Activated naive CD8-positive, alpha-beta T cell treated with anti-CD3 and anti-CD28 coated beads, Interleukin-2, amount 10 ng/mL, durations not matched to agents 7 days and 5 days (primary cell): ENCODE data around the gene SEPHS2. TPM values are rescaled to one million over a fixed set of nuclear protein-coding genes. Genes with fewer than 3 reads are reported as not detected.
"Not testable (repeated sequence)": the region's sequence is repeated elsewhere in the genome, so short reads cannot be mapped to it uniquely, and the experiment has no call there.

ENCODE experiments used
- ATAC-seq: fragments of 150-1000 bp; cut with Tn5 transposase; one replicate; pipeline ENCODE4 v1.10.0; 2021; ENCODE audit warnings: low read depth, moderate library complexity
- POLR2A ChIA-PET: fragments of 350-600 bp; sonication (Branson Sonifier 250); formaldehyde crosslinking; loops from one replicate; lab custom pipeline; 2021; ENCODE audit warnings: antibody characterized with exemption; lab: Charles Lee
- DNase-seq: peaks from one replicate; pipeline ENCODE4 v3.0.0; 2021
- H3K27ac Mint-ChIP-seq: one replicate; pipeline ENCODE4 v1.8.0; 2022; ENCODE audit warnings: mild to moderate bottlenecking, mixed read lengths
- H3K27me3 Mint-ChIP-seq: one replicate; pipeline ENCODE4 v1.8.0; 2022; ENCODE audit warnings: mild to moderate bottlenecking, moderate library complexity, mixed read lengths
- H3K36me3 Mint-ChIP-seq: one replicate; pipeline ENCODE4 v1.8.0; 2021; ENCODE audit warnings: mild to moderate bottlenecking, mixed read lengths
- H3K4me1 Mint-ChIP-seq: one replicate; pipeline ENCODE4 v1.8.0; 2021; ENCODE audit warnings: mixed read lengths
- H3K4me3 Mint-ChIP-seq: one replicate; pipeline ENCODE4 v1.8.0; 2022; ENCODE audit warnings: mild to moderate bottlenecking, moderate library complexity, mixed read lengths
- H3K9me3 Mint-ChIP-seq: one replicate; pipeline ENCODE4 v1.8.0; 2021; ENCODE audit warnings: mixed read lengths
- total RNA-seq, 2 experiments: library from RNA; stranded (reverse); gene quantifications; one replicate each; pipeline ENCODE4 v1.2.3, GENCODE V29; 2021

The SEPHS2 gene
- total RNA-seq, 2 experiments from 2014 or later, result 59.4 to 59.8 TPM

DNA sequence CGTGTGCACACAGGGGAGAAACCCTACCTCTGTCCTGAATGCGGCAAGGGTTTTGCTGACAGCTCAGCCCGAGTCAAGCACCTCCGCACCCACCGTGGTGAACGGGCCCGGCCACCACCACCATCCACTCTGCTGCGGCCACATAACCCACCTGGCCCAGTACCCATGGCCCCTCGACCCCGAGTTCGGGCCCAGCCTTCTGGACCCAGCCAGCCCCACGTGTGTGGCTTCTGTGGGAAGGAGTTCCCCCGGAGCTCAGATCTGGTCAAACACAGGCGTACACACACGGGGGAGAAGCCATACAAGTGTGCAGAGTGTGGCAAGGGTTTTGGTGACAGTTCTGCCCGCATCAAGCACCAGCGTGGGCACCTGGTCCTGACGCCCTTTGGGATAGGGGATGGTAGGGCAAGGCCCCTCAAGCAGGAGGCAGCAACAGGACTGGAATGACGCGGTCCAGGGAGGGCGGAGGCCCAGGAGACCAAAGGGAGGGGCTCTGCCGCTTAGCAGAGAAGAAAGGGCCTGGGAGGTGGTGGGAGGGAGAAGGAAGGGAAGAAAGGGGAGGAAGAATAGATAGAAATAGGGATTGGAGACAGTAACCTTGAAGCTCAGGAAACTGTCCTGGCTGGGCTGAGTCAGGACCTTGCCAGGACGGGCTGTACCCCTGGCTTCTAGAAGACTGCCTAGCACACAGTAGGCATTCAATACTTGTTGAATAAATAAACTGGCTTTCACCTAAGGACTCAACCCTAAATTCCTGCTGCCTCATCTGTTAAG is 46.8 kb downstream of the SEPHS2 start:
- Mint-ChIP-seq H3K36me3 (peaks cover 10% of the 10 kb centered on the region), H3K27me3 (peaks cover 4% of the 10 kb centered on the region), H3K9me3 (no peaks in the 10 kb centered on the region), H3K27ac (peak overlapping the region; percentile 11), H3K4me3 (peak overlapping the region; percentile 62), H3K4me1 (peaks cover 38% of the 10 kb centered on the region)
- ATAC-seq, result no peak
- POLR2A ChIA-PET, result interaction anchor here (2.2 to 4.2 kb wide), 2 partner anchors 17 to 18 kb away, joined by 8 to 74 read pairs; partner anchors contain the start of gene SEPTIN1
- no peak for DNase-seq

GRCh38 chr16:30397776-30398660 is 47.7 kb downstream of the SEPHS2 start:
- DNase-seq, result peak; percentile 37
- Mint-ChIP-seq H3K27ac (no peak overlapping the region), H3K4me1 (peaks cover 38% of the 10 kb centered on the region), H3K27me3 (peaks cover 4% of the 10 kb centered on the region), H3K9me3 (no peaks in the 10 kb centered on the region), H3K4me3 (no peak overlapping the region), H3K36me3 (peaks cover 10% of the 10 kb centered on the region)
- ATAC-seq, result no peak
- POLR2A ChIA-PET, result interaction anchor here (1.4 to 4.2 kb wide), 2 partner anchors 9 to 17 kb away, joined by 7 to 74 read pairs; partner anchors contain the start of genes SEPTIN1 and ZNF771

DNA sequence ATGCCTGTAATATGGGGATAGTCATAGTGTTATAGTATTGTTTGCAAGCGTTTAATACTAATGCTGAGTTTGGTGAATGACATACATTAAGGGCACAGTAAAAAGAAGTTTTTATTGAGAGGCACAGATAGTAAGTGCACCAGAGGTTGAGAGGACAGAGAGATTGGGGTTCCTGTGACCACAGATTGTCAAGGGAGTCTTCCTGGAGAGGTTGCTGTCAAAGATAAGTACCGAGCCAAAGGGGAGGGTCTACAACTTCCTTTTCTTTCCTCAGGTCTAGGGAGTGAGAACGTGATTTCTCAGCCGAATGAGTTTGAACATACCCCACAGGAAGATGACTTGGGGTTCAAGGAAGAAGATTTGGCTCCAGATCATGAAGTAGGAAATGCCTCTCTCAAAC is 48.6 kb downstream of the SEPHS2 start:
- Mint-ChIP-seq H3K4me1 (peaks cover 41% of the 10 kb centered on the region), H3K27me3 (peaks cover 4% of the 10 kb centered on the region), H3K4me3 (peak overlapping the region; percentile 51), H3K27ac (peak overlapping the region; percentile 70), H3K36me3 (peaks cover 10% of the 10 kb centered on the region), H3K9me3 (no peaks in the 10 kb centered on the region)
- POLR2A ChIA-PET, result interaction anchor here (0.6 to 4.2 kb wide), 3 partner anchors 10 to 212 kb away, joined by 3 to 74 read pairs (median 7); partner anchors contain the start of genes SEPTIN1 and ZNF771
- DNase-seq (no peak), ATAC-seq (no peak)

DNA sequence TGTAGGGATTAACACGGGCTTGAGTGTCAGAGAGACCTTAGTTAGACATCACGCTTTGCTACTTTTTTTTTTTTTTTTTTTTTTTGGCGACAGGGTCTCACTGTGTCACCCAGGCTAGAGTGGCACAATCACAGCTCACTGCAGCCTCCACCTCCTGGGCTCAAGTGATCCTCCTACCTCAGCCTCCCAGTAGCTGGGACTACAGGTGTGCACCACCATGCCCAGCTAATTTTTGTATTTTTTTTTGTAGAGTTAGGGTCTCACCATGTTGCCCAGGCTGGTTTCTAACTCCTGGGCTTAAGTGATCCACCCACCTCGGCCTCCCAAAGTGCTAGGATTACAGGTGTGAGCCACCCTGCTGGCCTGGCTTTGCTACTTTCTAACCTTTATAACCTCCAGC is 49.0 kb downstream of the SEPHS2 start:
- Mint-ChIP-seq H3K4me1 (peaks cover 39% of the 10 kb centered on the region), H3K36me3 (peaks cover 10% of the 10 kb centered on the region), H3K4me3 (peak overlapping the region; percentile 94)
- not testable (repeated sequence) for H3K27ac Mint-ChIP-seq, H3K9me3 Mint-ChIP-seq, H3K27me3 Mint-ChIP-seq, ATAC-seq, DNase-seq
- POLR2A ChIA-PET, result interaction anchor here (0.6 to 4.2 kb wide), 6 partner anchors 11 to 376 kb away, joined by 3 to 74 read pairs (median 8); partner anchors contain the start of genes CD2BP2, SEPTIN1, TBC1D10B and ZNF771

GRCh38 chr16:30395992-30396585 is 49.6 kb downstream of the SEPHS2 start:
- H3K27ac Mint-ChIP-seq, result peak overlapping the region; percentile 66
- POLR2A ChIA-PET, result interaction anchor here (0.6 to 4.2 kb wide), 12 partner anchors 12 to 376 kb away, joined by 3 to 74 read pairs (median 4); partner anchors contain the start of genes ALDOA, CD2BP2, DCTPP1 and SEPTIN1
- ATAC-seq, result peak; percentile 1

GRCh38 chr16:30395155-30395991 is 50.3 kb downstream of the SEPHS2 start, which contains the start of gene ZNF48:
TSS of gene ZNF48 (plus strand) at chr16:30395420. CDS start at chr16:30395795, 375 bp downstream.
- peak; percentile 79 for DNase-seq
- Mint-ChIP-seq H3K9me3 (no peaks in the 10 kb centered on the region), H3K4me1 (peaks cover 34% of the 10 kb centered on the region), H3K27me3 (no peaks in the 10 kb centered on the region), H3K4me3 (peak within 1 kb of the TSS; percentile 94), H3K36me3 (peaks cover 10% of the 10 kb centered on the region), H3K27ac (peak within 1 kb of the TSS; percentile 82)
- peak; percentile 75 for ATAC-seq
- POLR2A ChIA-PET, result interaction anchor here (0.5 to 4.2 kb wide), 14 partner anchors 12 to 330 kb away, joined by 3 to 74 read pairs (median 4); partner anchors contain the start of genes ALDOA, CD2BP2, CORO1A and DCTPP1

More at GRCh38 chr16:30395992-30396585, 49.6 kb downstream of the SEPHS2 start:
- Mint-ChIP-seq H3K4me3 (peak overlapping the region; percentile 94), H3K9me3 (no peaks in the 10 kb centered on the region), H3K27me3 (no peaks in the 10 kb centered on the region), H3K4me1 (peaks cover 37% of the 10 kb centered on the region), H3K36me3 (peaks cover 10% of the 10 kb centered on the region)
- DNase-seq, result no peak

GRCh38 chr16:30394592-30395154 is 51.0 kb downstream of the SEPHS2 start:
- H3K36me3 Mint-ChIP-seq, result peaks cover 10% of the 10 kb centered on the region
- no peak for DNase-seq
- no peaks in the 10 kb centered on the region for H3K9me3 Mint-ChIP-seq
- no peaks in the 10 kb centered on the region for H3K27me3 Mint-ChIP-seq
- no peak for ATAC-seq
- peaks cover 30% of the 10 kb centered on the region for H3K4me1 Mint-ChIP-seq
- POLR2A ChIA-PET, result interaction anchor here (0.8 to 4.2 kb wide), 8 partner anchors 12 to 64 kb away, joined by 3 to 74 read pairs (median 4); partner anchors contain the start of genes CD2BP2, SEPTIN1, TBC1D10B and ZNF771
- H3K27ac Mint-ChIP-seq, result peak overlapping the region; percentile 82
- H3K4me3 Mint-ChIP-seq, result peak overlapping the region; percentile 94

Other genes starting within 250 kb of the SEPHS2 start
- 10 to 100 TPM; 31.8 to 32.3 TPM for gene SULT1A3, start 246.6 kb downstream of the SEPHS2 start, total RNA-seq
- 10 to 100 TPM; 19.0 to 30.7 TPM for gene NPIPB13, start 197.4 kb downstream of the SEPHS2 start, total RNA-seq
- gene CD2BP2, start 90.6 kb downstream of the SEPHS2 start, total RNA-seq, result 10 to 100 TPM; 71.3 to 72.5 TPM
- 10 to 100 TPM; 63.6 to 69.8 TPM for gene TBC1D10B, start 75.4 kb downstream of the SEPHS2 start, total RNA-seq
- 1 to 10 TPM in 1 of 2 experiments, not detected in 1; 1.7 TPM for gene MYL11, start 71.1 kb downstream of the SEPHS2 start, total RNA-seq
- gene SEPTIN1, start 63.3 kb downstream of the SEPHS2 start, total RNA-seq, result 100 to 1,000 TPM; 293 to 318 TPM
- gene ZNF48, start 50.5 kb downstream of the SEPHS2 start, total RNA-seq, result 10 to 100 TPM; 14.4 to 15.5 TPM
- 1 to 10 TPM; 4.8 to 5.6 TPM for gene ZNF771, start 38.3 kb downstream of the SEPHS2 start, total RNA-seq
- 10 to 100 TPM; 52.2 to 52.8 TPM for gene DCTPP1, start 15.8 kb downstream of the SEPHS2 start, total RNA-seq
- gene ITGAL, start 26.9 kb upstream of the SEPHS2 start, total RNA-seq, result 100 to 1,000 TPM; 662 to 664 TPM
- gene ZNF768, start 80.7 kb upstream of the SEPHS2 start, total RNA-seq, result 1 to 10 TPM; 7.4 to 8.1 TPM
- gene ZNF747, start 89.0 kb upstream of the SEPHS2 start, total RNA-seq, result 10 to 100 TPM; 11.9 to 12.5 TPM
- gene ZNF764, start 112.5 kb upstream of the SEPHS2 start, total RNA-seq, result 10 to 100 TPM; 20.9 to 23.3 TPM
- gene ZNF688, start 125.8 kb upstream of the SEPHS2 start, total RNA-seq, result 10 to 100 TPM; 17.8 to 18.3 TPM
- gene ZNF785, start 139.8 kb upstream of the SEPHS2 start, total RNA-seq, result 10 to 100 TPM; 22.3 to 24.8 TPM
- 10 to 100 TPM; 12.7 to 14.4 TPM for gene ZNF689, start 164.5 kb upstream of the SEPHS2 start, total RNA-seq
- gene PRR14, start 205.1 kb upstream of the SEPHS2 start, total RNA-seq, result 10 to 100 TPM; 89.7 to 97.1 TPM
- 100 to 1,000 TPM; 140 to 143 TPM for gene FBRS, start 212.6 kb upstream of the SEPHS2 start, total RNA-seq